ENCODE results near the gene PRPH2.

DNA sequence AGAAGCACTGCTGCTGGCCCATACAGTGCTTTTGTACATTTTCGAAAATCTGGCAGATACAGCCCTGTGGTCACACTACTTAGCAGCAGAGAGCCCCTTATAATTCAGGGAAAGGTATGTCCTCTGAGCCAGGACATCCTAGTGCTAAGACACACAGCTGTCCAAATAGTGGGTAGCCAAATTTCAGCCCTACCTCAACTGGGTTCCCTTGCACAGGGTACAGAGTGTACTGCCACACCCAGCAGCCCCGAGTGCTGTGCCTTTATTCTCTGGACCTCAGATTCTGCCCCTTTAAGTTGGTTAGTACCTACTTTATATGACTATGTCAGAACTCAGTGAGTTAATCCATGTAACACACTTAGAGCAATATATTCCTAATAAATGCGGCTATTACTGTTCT is 47.6 kb downstream of the PRPH2 start:
- TF ChIP-seq, protein P1, sequence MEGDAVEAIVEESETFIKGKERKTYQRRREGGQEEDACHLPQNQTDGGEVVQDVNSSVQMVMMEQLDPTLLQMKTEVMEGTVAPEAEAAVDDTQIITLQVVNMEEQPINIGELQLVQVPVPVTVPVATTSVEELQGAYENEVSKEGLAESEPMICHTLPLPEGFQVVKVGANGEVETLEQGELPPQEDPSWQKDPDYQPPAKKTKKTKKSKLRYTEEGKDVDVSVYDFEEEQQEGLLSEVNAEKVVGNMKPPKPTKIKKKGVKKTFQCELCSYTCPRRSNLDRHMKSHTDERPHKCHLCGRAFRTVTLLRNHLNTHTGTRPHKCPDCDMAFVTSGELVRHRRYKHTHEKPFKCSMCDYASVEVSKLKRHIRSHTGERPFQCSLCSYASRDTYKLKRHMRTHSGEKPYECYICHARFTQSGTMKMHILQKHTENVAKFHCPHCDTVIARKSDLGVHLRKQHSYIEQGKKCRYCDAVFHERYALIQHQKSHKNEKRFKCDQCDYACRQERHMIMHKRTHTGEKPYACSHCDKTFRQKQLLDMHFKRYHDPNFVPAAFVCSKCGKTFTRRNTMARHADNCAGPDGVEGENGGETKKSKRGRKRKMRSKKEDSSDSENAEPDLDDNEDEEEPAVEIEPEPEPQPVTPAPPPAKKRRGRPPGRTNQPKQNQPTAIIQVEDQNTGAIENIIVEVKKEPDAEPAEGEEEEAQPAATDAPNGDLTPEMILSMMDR (IDR thresholded peaks at IDR 0.05) = no peak
- TF ChIP-seq POLR2AphosphoS5 (IDR thresholded peaks at IDR 0.05; ENCODE audit: low read depth, low read length) (no peak), SIN3A (IDR thresholded peaks at IDR 0.05; ENCODE audit: borderline replicate concordance, insufficient read depth, low read depth, low read length) (no peak)
- TF ChIP-seq, protein P2, sequence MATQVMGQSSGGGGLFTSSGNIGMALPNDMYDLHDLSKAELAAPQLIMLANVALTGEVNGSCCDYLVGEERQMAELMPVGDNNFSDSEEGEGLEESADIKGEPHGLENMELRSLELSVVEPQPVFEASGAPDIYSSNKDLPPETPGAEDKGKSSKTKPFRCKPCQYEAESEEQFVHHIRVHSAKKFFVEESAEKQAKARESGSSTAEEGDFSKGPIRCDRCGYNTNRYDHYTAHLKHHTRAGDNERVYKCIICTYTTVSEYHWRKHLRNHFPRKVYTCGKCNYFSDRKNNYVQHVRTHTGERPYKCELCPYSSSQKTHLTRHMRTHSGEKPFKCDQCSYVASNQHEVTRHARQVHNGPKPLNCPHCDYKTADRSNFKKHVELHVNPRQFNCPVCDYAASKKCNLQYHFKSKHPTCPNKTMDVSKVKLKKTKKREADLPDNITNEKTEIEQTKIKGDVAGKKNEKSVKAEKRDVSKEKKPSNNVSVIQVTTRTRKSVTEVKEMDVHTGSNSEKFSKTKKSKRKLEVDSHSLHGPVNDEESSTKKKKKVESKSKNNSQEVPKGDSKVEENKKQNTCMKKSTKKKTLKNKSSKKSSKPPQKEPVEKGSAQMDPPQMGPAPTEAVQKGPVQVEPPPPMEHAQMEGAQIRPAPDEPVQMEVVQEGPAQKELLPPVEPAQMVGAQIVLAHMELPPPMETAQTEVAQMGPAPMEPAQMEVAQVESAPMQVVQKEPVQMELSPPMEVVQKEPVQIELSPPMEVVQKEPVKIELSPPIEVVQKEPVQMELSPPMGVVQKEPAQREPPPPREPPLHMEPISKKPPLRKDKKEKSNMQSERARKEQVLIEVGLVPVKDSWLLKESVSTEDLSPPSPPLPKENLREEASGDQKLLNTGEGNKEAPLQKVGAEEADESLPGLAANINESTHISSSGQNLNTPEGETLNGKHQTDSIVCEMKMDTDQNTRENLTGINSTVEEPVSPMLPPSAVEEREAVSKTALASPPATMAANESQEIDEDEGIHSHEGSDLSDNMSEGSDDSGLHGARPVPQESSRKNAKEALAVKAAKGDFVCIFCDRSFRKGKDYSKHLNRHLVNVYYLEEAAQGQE (IDR thresholded peaks at IDR 0.05; ENCODE audit: insufficient read depth in 1 of 2, low read depth in 2 of 2, low read length in 1 of 2) = no peak

Measured in Panc1 (cell line).